Measurements from ENCODE around the gene OR4C16.

DNA sequence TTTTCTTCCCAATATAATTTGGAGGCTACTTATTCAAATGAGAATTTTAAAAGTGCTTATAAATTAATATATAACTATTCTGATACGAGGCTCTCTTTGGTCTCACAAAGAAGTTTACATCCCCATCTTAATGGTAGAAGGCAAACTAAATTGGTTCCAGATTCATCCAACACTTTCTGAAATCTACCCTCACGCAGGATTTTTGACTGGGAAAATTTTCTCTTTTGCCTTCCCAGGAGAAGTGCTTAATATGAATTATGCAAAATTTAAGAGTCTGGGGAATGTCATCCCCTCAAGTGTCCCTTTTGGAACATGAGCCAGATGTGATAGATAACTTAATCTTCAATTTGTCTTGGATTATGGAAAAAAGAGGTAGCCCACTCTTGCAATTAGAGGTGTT is 35.6 kb downstream of the OR4C16 start, which contains the start of gene OR4C11:
- TF ChIP-seq CTCF (IDR thresholded peaks at IDR 0.05) (no peak), POLR2A (IDR thresholded peaks at IDR 0.05) (no peak)

All from body of pancreas (tissue), 4 donors.